SU-DHL-6 (cell line): ENCODE results near the gene MARCHF10.

ENCODE experiments used
- H2AFZ ChIP-seq: fragments of 200-600 bp; sonication (generic); 2 replicates; pipeline ENCODE4 v1.6.1; 2014; ENCODE audit warnings: low read depth, mild to moderate bottlenecking, moderate library complexity, mixed read lengths, antibody characterized with exemption, low read length; ENCODE audit not compliant: severe bottlenecking
- H3F3A ChIP-seq: fragments of 200-600 bp; shearing (Covaris generic); 2 replicates; pipeline ENCODE4 v1.6.0; 2016; ENCODE audit warnings: antibody characterized with exemption, mild to moderate bottlenecking; ENCODE audit not compliant: insufficient read depth
- H3K27ac ChIP-seq: fragments of 200-600 bp; sonication (generic); 2 replicates; pipeline ENCODE4 v1.5.1; 2016; ENCODE audit warnings: low read depth, mild to moderate bottlenecking, low read length, moderate library complexity, mixed read lengths
- H3K27me3 ChIP-seq: fragments of 200-600 bp; sonication (generic), shearing (Covaris generic); 2 replicates; pipeline ENCODE4 v1.6.0; 2014; ENCODE audit warnings: mild to moderate bottlenecking, low read length
- H3K36me3 ChIP-seq: fragments of 200-600 bp; sonication (generic); 2 replicates; pipeline ENCODE4 v1.6.1; 2014; ENCODE audit warnings: mild to moderate bottlenecking, low read length, mixed read lengths
- H3K4me2 ChIP-seq: fragments of 300-600, 200-600 bp; shearing (Covaris generic), sonication (generic); 2 replicates; pipeline ENCODE4 v1.6.0; 2014; ENCODE audit warnings: low read length, low read depth, mild to moderate bottlenecking; ENCODE audit not compliant: poor library complexity, severe bottlenecking
- H3K4me3 ChIP-seq: fragments of 200-600 bp; sonication (generic); 2 replicates; pipeline ENCODE4 v1.5.1; 2014; ENCODE audit warnings: antibody characterized with exemption, low read length, mild to moderate bottlenecking, mixed read lengths; ENCODE audit not compliant: insufficient read depth, poor library complexity, severe bottlenecking
- H3K79me2 ChIP-seq: fragments of 200-600 bp; sonication (generic); 2 replicates; pipeline ENCODE4 v1.6.1; 2014; ENCODE audit warnings: mild to moderate bottlenecking, low read length, moderate library complexity; ENCODE audit not compliant: insufficient read depth
- H3K9ac ChIP-seq: fragments of 200-600 bp; sonication (generic); 2 replicates; pipeline ENCODE4 v1.7.0; 2014; ENCODE audit warnings: mild to moderate bottlenecking, low read length
- H3K9me2 ChIP-seq: fragments of 200-600 bp; sonication (generic); replicated peaks from 2 replicates; pipeline ENCODE4 v1.6.1; 2014; ENCODE audit warnings: low read length; ENCODE audit not compliant: insufficient read depth
- H3K9me3 ChIP-seq: fragments of 200-600 bp; sonication (generic); 2 replicates; pipeline ENCODE4 v1.6.1; 2014; ENCODE audit warnings: low read length, mixed read lengths; ENCODE audit not compliant: insufficient read depth
- H4K20me1 ChIP-seq: fragments of 200-600 bp; sonication (generic); 2 replicates; pipeline ENCODE4 v1.6.1; 2014; ENCODE audit warnings: low read depth, mild to moderate bottlenecking, antibody characterized with exemption, low read length, moderate library complexity, mixed read lengths
- EZH2phosphoT487 ChIP-seq: fragments of 200-600 bp; sonication (generic), shearing (Covaris generic); conservative IDR thresholded peaks from 2 replicates; pipeline ENCODE4 v1.6.1; 2018; ENCODE audit warnings: mild to moderate bottlenecking, antibody characterized with exemption, low read length, moderate library complexity, mixed read lengths
- TF ChIP-seq, protein P1 (sequence below): fragments of 200-600 bp; sonication (generic); IDR thresholded peaks from one replicate; pipeline ENCODE4 v1.5.1; 2017; ENCODE audit warnings: antibody characterized with exemption, mild to moderate bottlenecking, low read length, moderate library complexity; ENCODE audit not compliant: insufficient read depth, poor library complexity, severe bottlenecking

MARCHF10 gene

DNA sequence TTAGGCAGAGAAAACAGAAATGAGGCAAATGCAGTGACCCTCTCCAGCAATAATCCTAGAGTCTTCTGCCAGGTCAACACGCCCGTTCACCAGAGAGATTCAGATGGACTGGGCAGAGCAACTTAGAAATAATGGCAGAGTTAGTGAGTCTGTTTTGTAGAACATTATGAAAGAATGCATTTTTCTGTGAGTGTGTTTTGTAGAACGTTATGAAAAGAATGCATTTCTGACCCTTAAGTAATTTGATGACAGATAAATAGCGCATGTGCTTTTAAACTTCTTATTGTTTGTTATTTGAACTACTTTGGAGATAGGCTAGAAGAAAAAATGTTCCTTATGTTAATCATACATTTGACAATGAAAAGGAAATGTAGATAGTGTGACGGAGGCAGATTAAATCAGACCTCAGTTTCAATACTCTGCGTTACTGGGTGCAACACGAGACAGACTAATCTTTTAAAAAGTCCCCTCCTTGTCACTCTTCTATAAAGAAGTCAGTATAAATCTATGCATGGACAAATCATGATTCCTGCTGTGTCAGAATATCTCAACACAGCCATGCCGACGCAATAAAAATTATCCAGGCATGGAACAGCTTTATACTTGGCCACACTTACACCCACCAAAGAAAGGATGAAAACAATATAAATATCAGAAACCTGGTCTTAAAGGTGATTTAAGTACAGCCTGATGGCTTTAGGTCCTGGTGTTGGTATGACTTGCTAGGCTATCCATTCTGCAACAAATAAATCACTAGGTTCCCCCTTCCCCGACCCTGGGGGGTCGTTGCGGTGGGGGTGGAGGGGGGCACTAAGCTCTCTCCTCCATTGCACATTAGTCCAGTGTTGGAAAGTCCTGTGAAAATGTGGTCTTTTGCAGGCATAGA is 47.8 kb downstream of the MARCHF10 start:
- Histone ChIP-seq H3K27me3 (no peaks in the 10 kb centered on the region), H3K4me2 (no peak overlapping the region), H3K9me2 (no peaks in the 10 kb centered on the region), H3K36me3 (no peaks in the 10 kb centered on the region), H3K9me3 (no peaks in the 10 kb centered on the region), H3K4me3 (no peak overlapping the region), H3F3A (no peaks in the 10 kb centered on the region), H4K20me1 (no peaks in the 10 kb centered on the region), H2AFZ (no peak overlapping the region), H3K27ac (no peak overlapping the region), H3K9ac (no peak overlapping the region), H3K79me2 (no peaks in the 10 kb centered on the region)
- TF ChIP-seq, protein P1, sequence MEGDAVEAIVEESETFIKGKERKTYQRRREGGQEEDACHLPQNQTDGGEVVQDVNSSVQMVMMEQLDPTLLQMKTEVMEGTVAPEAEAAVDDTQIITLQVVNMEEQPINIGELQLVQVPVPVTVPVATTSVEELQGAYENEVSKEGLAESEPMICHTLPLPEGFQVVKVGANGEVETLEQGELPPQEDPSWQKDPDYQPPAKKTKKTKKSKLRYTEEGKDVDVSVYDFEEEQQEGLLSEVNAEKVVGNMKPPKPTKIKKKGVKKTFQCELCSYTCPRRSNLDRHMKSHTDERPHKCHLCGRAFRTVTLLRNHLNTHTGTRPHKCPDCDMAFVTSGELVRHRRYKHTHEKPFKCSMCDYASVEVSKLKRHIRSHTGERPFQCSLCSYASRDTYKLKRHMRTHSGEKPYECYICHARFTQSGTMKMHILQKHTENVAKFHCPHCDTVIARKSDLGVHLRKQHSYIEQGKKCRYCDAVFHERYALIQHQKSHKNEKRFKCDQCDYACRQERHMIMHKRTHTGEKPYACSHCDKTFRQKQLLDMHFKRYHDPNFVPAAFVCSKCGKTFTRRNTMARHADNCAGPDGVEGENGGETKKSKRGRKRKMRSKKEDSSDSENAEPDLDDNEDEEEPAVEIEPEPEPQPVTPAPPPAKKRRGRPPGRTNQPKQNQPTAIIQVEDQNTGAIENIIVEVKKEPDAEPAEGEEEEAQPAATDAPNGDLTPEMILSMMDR = no peak
- TF ChIP-seq EZH2phosphoT487 = no peak

DNA sequence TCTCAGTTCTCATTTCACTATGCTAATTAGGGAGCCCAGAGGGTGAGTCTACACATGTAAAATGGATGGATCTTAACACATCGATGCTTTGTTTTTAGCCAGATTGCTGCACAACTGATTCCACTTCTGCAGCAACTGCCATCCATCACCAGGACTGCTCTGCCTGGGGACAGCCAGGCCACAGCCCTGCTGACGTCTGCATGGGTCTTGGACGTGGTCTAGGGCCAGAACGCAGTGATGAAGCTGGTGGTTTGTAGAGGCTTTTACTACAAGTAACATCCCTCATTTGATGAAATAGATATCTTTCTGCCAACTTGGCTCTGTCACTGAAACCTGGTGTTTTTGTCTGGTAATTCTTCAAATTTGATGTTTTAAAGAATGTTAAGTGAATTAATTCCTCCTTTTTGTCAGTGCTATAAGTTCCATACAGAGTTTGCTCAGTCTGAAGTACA is 50.6 kb downstream of the MARCHF10 start:
- Histone ChIP-seq H3F3A (no peaks in the 10 kb centered on the region), H3K4me2 (no peak overlapping the region), H3K27me3 (no peaks in the 10 kb centered on the region), H4K20me1 (no peaks in the 10 kb centered on the region), H3K9me2 (no peaks in the 10 kb centered on the region), H2AFZ (no peak overlapping the region), H3K9me3 (no peaks in the 10 kb centered on the region), H3K9ac (no peak overlapping the region), H3K36me3 (no peaks in the 10 kb centered on the region), H3K27ac (no peak overlapping the region), H3K79me2 (no peaks in the 10 kb centered on the region), H3K4me3 (no peak overlapping the region)
- no peak for TF ChIP-seq EZH2phosphoT487
- TF ChIP-seq, protein P1 = no peak

DNA sequence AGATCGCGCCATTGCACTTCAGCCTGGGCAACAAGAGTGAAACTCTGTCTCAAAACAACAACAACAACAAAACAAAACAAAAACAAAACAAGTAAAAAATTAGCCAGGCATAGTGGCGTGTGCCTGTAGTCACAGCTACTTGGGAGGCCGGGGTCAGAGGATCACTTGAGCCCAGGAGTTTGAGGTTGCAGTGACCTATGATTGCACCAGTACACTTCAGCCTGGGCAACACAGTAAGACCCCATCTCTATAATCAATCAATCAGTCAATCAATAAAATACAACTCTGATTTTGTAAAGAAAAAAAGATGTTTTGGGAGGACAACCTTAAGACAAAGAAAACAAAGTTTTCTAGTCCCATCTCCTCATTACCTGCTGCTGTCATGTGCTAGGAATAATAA is 51.9 kb downstream of the MARCHF10 start:
- TF ChIP-seq EZH2phosphoT487 = no peak
- TF ChIP-seq, protein P1 = no peak
- Histone ChIP-seq H3K27ac (no peak overlapping the region), H2AFZ (no peak overlapping the region), H3K4me2 (no peak overlapping the region), H3K27me3 (no peaks in the 10 kb centered on the region), H3K36me3 (no peaks in the 10 kb centered on the region), H3K4me3 (no peak overlapping the region), H3K9me3 (no peaks in the 10 kb centered on the region), H3F3A (no peaks in the 10 kb centered on the region), H3K9ac (no peak overlapping the region), H4K20me1 (no peaks in the 10 kb centered on the region), H3K9me2 (no peaks in the 10 kb centered on the region), H3K79me2 (no peaks in the 10 kb centered on the region)
